AG09319 (cell line): ENCODE data around the gene NBEA.

Experiments used
- DNase-seq: peaks from one replicate; pipeline ENCODE4 v3.0.0-alpha.2; 2010; ENCODE audit warnings: low read depth; ENCODE audit errors: extremely low read depth
- CTCF ChIP-seq: IDR thresholded peaks from 2 replicates; pipeline ENCODE4 v1.5.1; 2011; ENCODE audit warnings: low read depth, mild to moderate bottlenecking, inconsistent platforms, low read length, moderate library complexity

NBEA gene

GRCh38 chr13:35597451-35597850 is 655.4 kb downstream of the NBEA start:
- TF ChIP-seq CTCF = no peak
- DNase-seq = no peak

DNA sequence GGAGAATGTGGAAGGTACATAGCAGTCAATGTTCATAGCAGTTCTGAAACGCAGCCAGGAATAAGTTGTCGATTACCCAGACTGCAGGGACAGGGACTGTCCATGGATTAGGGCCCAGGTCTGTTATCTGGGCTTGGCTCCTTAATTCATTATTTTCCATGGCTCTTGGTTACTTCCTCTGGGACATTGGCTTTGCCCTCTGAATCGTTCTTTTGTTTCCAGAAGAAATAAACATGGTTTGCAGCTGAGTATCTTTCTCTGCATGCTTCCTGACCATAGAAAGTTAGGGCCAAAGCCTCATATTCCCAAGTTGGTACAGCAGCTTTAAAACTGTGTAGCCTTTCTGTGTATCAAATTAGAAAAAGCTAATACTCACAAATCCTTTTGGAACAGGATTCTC is 656.2 kb downstream of the NBEA start:
- DNase-seq = no peak
- TF ChIP-seq CTCF = no peak

DNA sequence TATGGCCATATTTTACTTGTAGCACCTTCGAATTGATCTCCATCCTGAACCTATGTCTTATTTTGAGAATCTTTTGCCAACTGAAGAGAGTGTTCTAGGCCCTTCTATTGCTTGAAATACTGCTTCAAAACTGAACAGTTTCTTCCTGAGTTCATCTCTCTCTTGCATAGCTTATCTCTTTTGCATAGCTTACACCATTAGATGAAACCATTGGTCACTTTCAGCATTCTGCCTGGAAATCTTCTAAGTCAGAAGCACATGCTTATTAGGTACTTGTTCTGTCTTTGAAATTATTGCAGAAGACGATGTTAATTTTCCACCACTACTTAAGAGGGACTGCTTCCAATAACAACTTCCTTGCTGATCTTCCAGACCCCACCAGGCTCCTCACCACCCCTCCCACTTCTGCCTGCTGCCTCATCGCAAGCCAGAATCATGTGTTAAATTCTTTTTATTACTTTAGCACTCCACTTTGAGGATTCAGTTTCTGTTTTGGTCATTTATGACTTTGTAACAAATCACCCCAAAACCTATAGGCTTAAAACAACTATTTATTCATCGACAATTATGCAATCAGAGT is 656.8 kb downstream of the NBEA start:
- TF ChIP-seq CTCF = no peak
- no peak for DNase-seq

DNA sequence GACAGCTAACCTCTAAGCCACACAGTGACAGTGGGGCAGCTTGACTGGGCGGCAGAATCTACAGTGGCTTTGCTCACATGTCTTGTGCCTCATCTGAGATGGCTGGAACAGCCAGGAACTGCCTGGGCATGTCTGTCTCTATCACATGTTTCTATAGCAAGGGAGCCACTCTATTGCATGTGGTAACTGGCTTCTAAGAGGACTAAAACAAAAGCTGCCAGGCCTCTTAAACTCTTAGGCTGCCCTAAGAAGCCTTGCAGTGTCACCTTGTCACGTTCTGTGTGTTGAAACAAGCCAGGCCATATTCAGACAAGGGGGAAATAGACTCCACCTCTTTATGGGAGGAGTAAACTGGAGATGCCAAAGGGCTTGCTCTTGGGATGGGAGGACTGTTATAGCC is 657.3 kb downstream of the NBEA start:
- DNase-seq = no peak
- no peak for TF ChIP-seq CTCF

DNA sequence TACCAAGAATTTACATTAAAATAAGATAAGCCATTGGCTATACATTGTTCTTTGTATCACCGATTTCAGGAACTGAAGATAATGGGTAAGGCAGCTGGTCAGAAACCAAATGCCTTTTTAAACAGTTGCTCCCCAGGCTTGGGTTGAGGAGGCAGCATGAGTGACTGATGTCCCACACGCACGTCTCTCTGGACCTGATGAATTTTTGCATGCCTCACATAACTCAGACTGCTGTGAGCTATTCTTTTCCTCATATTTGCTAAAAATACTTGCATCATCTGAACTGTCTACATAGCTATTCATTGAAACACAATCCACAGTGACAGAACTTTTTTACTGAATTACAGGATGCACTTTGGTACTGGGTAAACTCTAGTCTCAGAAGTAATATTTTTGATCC is 658.1 kb downstream of the NBEA start:
- TF ChIP-seq CTCF = no peak
- DNase-seq = no peak

GRCh38 chr13:35603593-35604285 is 661.7 kb downstream of the NBEA start:
- no peak for TF ChIP-seq CTCF
- no peak for DNase-seq

- DNase-seq = no peak
- no peak for TF ChIP-seq CTCF
Observed at GRCh38 chr13:35614666-35615065, 672.6 kb downstream of the NBEA start.
